ENCODE data around the gene BNIP5.

- TF ChIP-seq CTCF (IDR thresholded peaks at IDR 0.05): no peak
- TF ChIP-seq CBFB (CRISPR knock-in tag; IDR thresholded peaks at IDR 0.05; ENCODE audit: low read depth): no peak
- TF ChIP-seq ZSCAN18 (CRISPR knock-in tag; IDR thresholded peaks at IDR 0.05): no peak
- no peak for TF ChIP-seq HMGA2 (CRISPR knock-in tag; IDR thresholded peaks at IDR 0.05)
- TF ChIP-seq NFE2L1 (CRISPR knock-in tag; IDR thresholded peaks at IDR 0.05): no peak
- no peak for TF ChIP-seq EMX1 (CRISPR knock-in tag; IDR thresholded peaks at IDR 0.05)
- no peak for TF ChIP-seq ZNF416 (CRISPR knock-in tag; IDR thresholded peaks at IDR 0.05)
- no peak for TF ChIP-seq TEAD4 (CRISPR knock-in tag; IDR thresholded peaks at IDR 0.05)
- no peak for TF ChIP-seq ZNF512 (CRISPR knock-in tag; IDR thresholded peaks at IDR 0.05; ENCODE audit: borderline replicate concordance)
- TF ChIP-seq ZNF263 (CRISPR knock-in tag; IDR thresholded peaks at IDR 0.05; ENCODE audit: low read depth): no peak
- no peak for TF ChIP-seq MAX (CRISPR knock-in tag; IDR thresholded peaks at IDR 0.05)
These were observed 32.5 kb upstream of the BNIP5 start for GRCh38 chr6:36368921-36369865.
